Upper lobe of right lung (tissue), 1 donor: Measurements from ENCODE around the gene PIP5KL1. TPM values are rescaled to one million over a fixed set of nuclear protein-coding genes. Genes with fewer than 3 reads are reported as not detected.
A peak's percentile ranks its signal among the peaks of the same experiment; 100 is the strongest.

Source experiments
- ATAC-seq: fragments of 200-7000 bp; cut with Tn5 transposase; one replicate; pipeline ENCODE4 v1.9.1; 2020; ENCODE audit warnings: mild to moderate bottlenecking, moderate library complexity
- DNase-seq: peaks from one replicate; pipeline ENCODE4 v3.0.0-alpha.2; 2020
- H3K27ac ChIP-seq: fragments of 200-600 bp; one replicate; pipeline ENCODE4 v1.8.0; 2022
- H3K27me3 ChIP-seq: fragments of 200-600 bp; one replicate; pipeline ENCODE4 v1.8.0; 2022; ENCODE audit warnings: mild to moderate bottlenecking
- H3K36me3 ChIP-seq: fragments of 200-600 bp; one replicate; pipeline ENCODE4 v1.8.0; 2022
- H3K4me1 ChIP-seq: fragments of 200-600 bp; one replicate; pipeline ENCODE4 v1.8.0; 2022
- H3K4me3 ChIP-seq: fragments of 200-600 bp; one replicate; pipeline ENCODE4 v1.8.0; 2022; ENCODE audit warnings: mild to moderate bottlenecking
- H3K9me3 ChIP-seq: fragments of 200-600 bp; one replicate; pipeline ENCODE4 v1.8.0; 2022
- CTCF ChIP-seq: fragments of 200-600 bp; IDR thresholded peaks from one replicate; pipeline ENCODE4 v1.8.0; 2022; ENCODE audit warnings: antibody characterized with exemption
- intact Hi-C: fragments of 100-400 bp; cut with DNase I; formaldehyde crosslinking; loops from one replicate; pipeline ENCODE4 v1.11.0; 2022
- total RNA-seq: library from RNA; stranded (reverse); fragmentation: NEBNext Ultra II Directional; extraction: Animal tissue kit (Norgen Biotek cat#: 25700); gene quantifications from one replicate; pipeline ENCODE4 v1.2.1, GENCODE V29; 2021
- donor health status: DM: no; HTN: yes; CAD: no; lungs with severe emphysema.

Gene PIP5KL1
- total RNA-seq, 1 donor from 2014 or later, result 3.5 TPM

- Histone ChIP-seq H3K9me3 (no peaks in the 10 kb centered on the region), H3K4me1 (peaks cover 72% of the 10 kb centered on the region), H3K4me3 (peak overlapping the region; percentile 81), H3K36me3 (no peaks in the 10 kb centered on the region), H3K27me3 (no peaks in the 10 kb centered on the region), H3K27ac (peak overlapping the region; percentile 81)
- intact Hi-C loops, result no loop called here
- ATAC-seq (peak; percentile 64), DNase-seq (peak; percentile 85)
- TF ChIP-seq CTCF, result peak; percentile 12
Measured at GRCh38 chr9:127977884-127978647, 47.5 kb upstream of the PIP5KL1 start.

GRCh38 chr9:127977009-127977883 lies 46.7 kb upstream of the PIP5KL1 start:
- TF ChIP-seq CTCF, result no peak
- DNase-seq, result no peak
- peak overlapping the region; percentile 81 for H3K27ac ChIP-seq
- no peaks in the 10 kb centered on the region for H3K27me3 ChIP-seq
- H3K36me3 ChIP-seq, result no peaks in the 10 kb centered on the region
- peak overlapping the region; percentile 81 for H3K4me3 ChIP-seq
- peaks cover 78% of the 10 kb centered on the region for H3K4me1 ChIP-seq
- ATAC-seq, result no peak
- no peaks in the 10 kb centered on the region for H3K9me3 ChIP-seq
- intact Hi-C loops, result no loop called here

- Histone ChIP-seq H3K4me1 (peaks cover 81% of the 10 kb centered on the region), H3K9me3 (no peaks in the 10 kb centered on the region), H3K4me3 (peak overlapping the region; percentile 81), H3K36me3 (no peaks in the 10 kb centered on the region), H3K27ac (peak overlapping the region; percentile 81), H3K27me3 (no peaks in the 10 kb centered on the region)
- DNase-seq, result peak; percentile 85
- peak; percentile 36 for ATAC-seq
- no peak for TF ChIP-seq CTCF
- intact Hi-C loops, result no loop called here
Measured at GRCh38 chr9:127976498-127976897, 45.9 kb upstream of the PIP5KL1 start.

GRCh38 chr9:127975376-127976315 lies 45.1 kb upstream of the PIP5KL1 start:
- intact Hi-C loops, result no loop called here
- Histone ChIP-seq H3K36me3 (no peaks in the 10 kb centered on the region), H3K27me3 (no peaks in the 10 kb centered on the region), H3K4me1 (peaks cover 78% of the 10 kb centered on the region), H3K4me3 (peak overlapping the region; percentile 81), H3K9me3 (no peaks in the 10 kb centered on the region), H3K27ac (peak overlapping the region; percentile 81)
- TF ChIP-seq CTCF, result no peak
- DNase-seq (no peak), ATAC-seq (no peak)

- no peak for TF ChIP-seq CTCF
- Histone ChIP-seq H3K27me3 (no peaks in the 10 kb centered on the region), H3K27ac (peak overlapping the region; percentile 17), H3K4me3 (no peak overlapping the region), H3K9me3 (no peaks in the 10 kb centered on the region), H3K4me1 (peaks cover 84% of the 10 kb centered on the region), H3K36me3 (no peaks in the 10 kb centered on the region)
- intact Hi-C loops, result no loop called here
- ATAC-seq, result peak; percentile 21
- no peak for DNase-seq
Measured at GRCh38 chr9:127974769-127975261, 44.2 kb upstream of the PIP5KL1 start.
